ENCODE data around the gene PRMT6.

Gene PRMT6

GRCh38 chr1:107095647-107096046 lies 39.2 kb downstream of the PRMT6 start:
- DNase-seq = no peak

GRCh38 chr1:107096690-107097089 lies 40.2 kb downstream of the PRMT6 start:
- DNase-seq = no peak

GRCh38 chr1:107098961-107099360 lies 42.5 kb downstream of the PRMT6 start:
- no peak for DNase-seq

- DNase-seq = no peak
Observed at GRCh38 chr1:107100331-107100984, 44.0 kb downstream of the PRMT6 start.

- no peak for DNase-seq
Observed at GRCh38 chr1:107105914-107106313, 49.4 kb downstream of the PRMT6 start.

Data from Kasumi-1 (cell line).